Neural progenitor cell (in vitro differentiated cells): ENCODE data around the gene FOXK2.

Experiments used
- EZH2 ChIP-seq: fragments of 200-600 bp; sonication (generic); IDR thresholded peaks from 2 replicates; pipeline ENCODE4 v1.6.1; 2017; ENCODE audit warnings: antibody characterized with exemption, mild to moderate bottlenecking, moderate library complexity
- EZH2phosphoT487 ChIP-seq: fragments of 200-600 bp; sonication (generic); IDR thresholded peaks from 2 replicates; pipeline ENCODE4 v1.6.1; 2017; ENCODE audit warnings: antibody characterized with exemption
- TF ChIP-seq, protein P1 (sequence below): fragments of 200-600 bp; sonication (generic); IDR thresholded peaks from 2 replicates; pipeline ENCODE4 v1.5.1; 2017; ENCODE audit warnings: antibody characterized with exemption, mild to moderate bottlenecking

DNA sequence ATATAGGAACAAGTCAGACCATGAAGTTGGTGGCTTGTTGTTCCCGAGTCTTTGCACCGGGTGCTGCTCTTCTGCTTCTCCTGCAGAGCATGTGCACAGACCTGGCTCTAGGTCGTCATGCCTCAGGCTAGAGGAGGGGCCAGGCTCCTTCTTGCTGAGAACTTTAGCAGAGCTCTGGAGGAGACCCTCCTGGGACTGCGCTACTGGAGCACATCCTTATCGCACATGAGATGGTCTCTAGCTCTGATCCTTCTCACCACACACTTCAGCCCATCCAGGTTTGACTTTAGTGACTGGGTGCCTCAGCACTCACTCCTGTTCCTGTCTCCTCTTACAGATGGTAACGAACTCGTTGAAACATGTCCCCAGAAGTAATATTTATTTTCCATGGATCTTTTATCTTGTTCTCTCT is 14.9 kb downstream of the FOXK2 start:
- TF ChIP-seq, protein P1, sequence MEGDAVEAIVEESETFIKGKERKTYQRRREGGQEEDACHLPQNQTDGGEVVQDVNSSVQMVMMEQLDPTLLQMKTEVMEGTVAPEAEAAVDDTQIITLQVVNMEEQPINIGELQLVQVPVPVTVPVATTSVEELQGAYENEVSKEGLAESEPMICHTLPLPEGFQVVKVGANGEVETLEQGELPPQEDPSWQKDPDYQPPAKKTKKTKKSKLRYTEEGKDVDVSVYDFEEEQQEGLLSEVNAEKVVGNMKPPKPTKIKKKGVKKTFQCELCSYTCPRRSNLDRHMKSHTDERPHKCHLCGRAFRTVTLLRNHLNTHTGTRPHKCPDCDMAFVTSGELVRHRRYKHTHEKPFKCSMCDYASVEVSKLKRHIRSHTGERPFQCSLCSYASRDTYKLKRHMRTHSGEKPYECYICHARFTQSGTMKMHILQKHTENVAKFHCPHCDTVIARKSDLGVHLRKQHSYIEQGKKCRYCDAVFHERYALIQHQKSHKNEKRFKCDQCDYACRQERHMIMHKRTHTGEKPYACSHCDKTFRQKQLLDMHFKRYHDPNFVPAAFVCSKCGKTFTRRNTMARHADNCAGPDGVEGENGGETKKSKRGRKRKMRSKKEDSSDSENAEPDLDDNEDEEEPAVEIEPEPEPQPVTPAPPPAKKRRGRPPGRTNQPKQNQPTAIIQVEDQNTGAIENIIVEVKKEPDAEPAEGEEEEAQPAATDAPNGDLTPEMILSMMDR: no peak
- TF ChIP-seq EZH2 (no peak), EZH2phosphoT487 (no peak)
